GM08714 (cell line): ENCODE measurements around the gene PLPP7.
"Not testable (repeated sequence)": the region's sequence is repeated elsewhere in the genome, so short reads cannot be mapped to it uniquely, and the experiment has no call there.

Experiments used
- H3K4me3 ChIP-seq: fragments of 200-500 bp; sonication (Bioruptor generic); 2 replicates; pipeline ENCODE4 v1.5.1; 2014; ENCODE audit warnings: mild to moderate bottlenecking, low read length, inconsistent platforms
- ZNF274 ChIP-seq: IDR thresholded peaks from 2 replicates; pipeline ENCODE4 v1.6.1; 2012; ENCODE audit warnings: mild to moderate bottlenecking, low read depth, low read length

The PLPP7 gene

DNA sequence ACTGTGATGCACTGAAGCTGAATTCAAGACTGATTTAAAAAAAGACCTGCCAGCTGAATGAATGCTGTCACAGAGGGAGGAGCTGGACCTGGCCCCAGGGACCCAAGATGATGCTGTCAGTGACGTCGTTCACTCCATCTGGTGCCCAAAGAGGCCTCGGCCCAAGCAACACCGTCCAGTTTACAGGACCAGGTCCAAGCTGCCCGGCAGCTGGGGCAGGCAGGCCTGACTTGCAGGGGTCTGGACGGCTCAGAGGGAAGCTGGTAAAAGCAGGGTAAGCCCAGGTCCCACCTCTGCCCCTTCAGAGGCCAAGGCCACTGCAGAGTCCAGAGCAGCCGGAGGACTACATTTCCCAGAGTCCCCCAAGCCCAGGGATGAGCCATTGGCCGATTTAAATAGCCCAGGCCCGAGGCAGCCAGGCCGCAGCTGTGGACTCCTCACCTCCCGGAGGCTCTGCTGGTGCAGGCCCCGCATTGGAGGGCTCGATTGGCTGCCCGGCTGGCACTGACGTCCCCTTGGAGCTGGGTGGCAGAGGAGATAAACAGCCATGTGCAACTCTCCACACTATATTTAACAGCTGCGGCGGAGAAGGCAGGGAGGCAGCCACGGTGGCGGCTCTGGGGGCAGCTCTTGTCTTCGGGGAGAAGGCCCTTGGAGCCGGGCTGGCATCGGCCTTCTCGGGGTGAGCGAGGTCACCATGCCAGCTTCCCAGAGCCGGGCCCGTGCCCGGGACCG, at the start of gene PLPP7:
TSS of gene PLPP7 (plus strand) at position 423 of the 735 bp plus-strand sequence. CDS start at position 698, 275 bp downstream.
- TF ChIP-seq ZNF274, result no peak
- H3K4me3 ChIP-seq, result no peak within 1 kb of the TSS; the same call in 1 of the 2 replicates

DNA sequence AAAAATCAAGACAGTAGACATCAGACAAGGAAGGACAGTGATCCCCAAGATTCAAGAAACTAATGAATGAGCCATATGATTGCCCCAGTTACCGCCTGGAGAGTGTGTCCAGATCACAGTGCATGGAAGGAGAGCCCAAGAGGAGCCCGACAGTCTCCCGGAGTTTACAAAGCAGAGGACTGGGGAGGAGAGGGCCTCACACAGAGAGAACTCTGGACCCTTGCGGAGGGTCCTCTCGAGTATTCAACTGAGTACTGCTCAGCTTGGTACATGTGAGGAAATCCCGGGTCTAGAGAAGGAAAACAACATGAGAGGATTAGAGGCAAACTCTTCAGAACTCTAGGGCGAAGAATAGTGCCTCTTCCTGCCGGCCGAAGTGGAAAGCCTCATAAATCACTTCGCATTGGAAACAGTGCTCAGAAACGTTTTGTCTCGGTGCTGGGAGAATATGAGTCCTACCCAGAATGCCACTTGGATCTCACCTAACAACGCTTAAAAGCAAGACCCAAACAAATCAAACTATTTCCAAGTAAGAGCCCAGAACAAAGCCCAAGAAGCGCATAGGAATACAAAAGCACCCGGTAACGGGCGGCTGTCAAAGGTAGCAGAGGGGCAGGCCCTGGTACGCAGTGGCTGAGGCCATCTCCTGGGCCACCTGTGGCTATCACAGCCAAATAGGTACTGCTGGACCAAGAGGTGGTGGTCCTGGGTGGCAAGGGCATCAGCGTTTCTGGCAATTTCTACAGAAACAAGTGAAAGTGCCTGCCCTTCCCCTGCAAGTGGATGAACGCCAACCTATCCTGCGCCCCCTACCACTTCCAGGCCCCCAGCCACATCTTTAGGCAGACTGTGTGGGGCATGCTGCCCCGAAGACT, 49.2 kb upstream of the PLPP7 start:
- no peak overlapping the region for H3K4me3 ChIP-seq
- no peak for TF ChIP-seq ZNF274

DNA sequence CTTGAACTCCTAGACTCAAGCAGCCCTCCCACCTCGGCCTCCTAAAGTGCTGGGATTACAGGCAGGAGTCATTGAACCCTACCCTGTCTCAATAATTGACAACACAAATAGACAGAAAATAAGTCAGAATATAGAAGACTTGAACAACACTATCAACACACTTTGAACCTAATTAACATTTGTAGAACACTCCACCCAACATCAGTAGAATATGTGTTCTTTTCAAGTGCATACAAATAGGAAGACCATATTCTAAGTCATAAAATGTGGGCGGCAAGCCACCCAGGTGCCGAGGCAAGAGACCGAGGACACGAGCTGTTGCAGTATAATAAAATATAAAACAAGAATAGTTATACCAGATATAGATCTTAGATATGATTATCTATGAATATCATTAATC, 45.2 kb upstream of the PLPP7 start:
- H3K4me3 ChIP-seq, result not testable (repeated sequence)

DNA sequence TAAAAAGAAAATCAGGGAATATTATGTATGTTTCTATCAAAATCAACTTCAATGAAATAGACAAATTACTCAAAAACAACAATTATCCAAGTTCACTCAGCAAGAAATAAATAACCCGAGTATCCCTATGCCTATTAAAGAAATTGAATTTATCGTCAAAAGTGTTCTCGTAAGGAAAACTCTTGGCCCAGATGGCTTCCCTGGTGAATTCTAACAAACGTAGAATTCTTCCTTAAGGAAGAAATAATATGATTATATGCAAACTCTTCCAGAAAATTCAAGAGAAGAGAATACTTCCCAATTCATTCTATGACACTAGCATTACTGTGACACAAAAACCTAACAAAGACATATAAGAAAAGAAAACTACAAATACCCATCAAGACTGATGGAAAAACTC, 42.9 kb upstream of the PLPP7 start:
- TF ChIP-seq ZNF274, result no peak
- H3K4me3 ChIP-seq, result no peak overlapping the region

DNA sequence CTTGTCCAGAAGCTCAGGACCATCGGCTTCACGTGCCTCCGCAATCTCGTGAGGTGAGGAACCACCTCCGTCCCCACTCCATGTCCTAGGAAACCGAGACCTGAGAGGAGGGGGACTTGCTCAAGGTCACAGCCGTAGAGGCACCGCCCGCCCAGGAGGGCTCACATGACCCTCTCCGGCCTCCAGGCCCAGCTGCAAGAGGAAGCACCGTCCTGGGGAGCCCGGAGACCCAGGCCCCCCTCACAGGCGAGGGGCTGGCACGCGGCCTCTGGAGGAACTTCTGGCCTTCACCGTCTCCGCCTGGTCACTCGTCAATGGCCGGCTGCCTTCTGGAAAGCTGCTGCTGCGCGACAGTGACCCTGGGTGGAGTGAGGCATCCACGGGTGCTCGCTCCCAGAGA, 37.4 kb upstream of the PLPP7 start:
- H3K4me3 ChIP-seq, result peak overlapping the region; percentile 26; the same call in 1 of the 2 replicates
- TF ChIP-seq ZNF274, result no peak

DNA sequence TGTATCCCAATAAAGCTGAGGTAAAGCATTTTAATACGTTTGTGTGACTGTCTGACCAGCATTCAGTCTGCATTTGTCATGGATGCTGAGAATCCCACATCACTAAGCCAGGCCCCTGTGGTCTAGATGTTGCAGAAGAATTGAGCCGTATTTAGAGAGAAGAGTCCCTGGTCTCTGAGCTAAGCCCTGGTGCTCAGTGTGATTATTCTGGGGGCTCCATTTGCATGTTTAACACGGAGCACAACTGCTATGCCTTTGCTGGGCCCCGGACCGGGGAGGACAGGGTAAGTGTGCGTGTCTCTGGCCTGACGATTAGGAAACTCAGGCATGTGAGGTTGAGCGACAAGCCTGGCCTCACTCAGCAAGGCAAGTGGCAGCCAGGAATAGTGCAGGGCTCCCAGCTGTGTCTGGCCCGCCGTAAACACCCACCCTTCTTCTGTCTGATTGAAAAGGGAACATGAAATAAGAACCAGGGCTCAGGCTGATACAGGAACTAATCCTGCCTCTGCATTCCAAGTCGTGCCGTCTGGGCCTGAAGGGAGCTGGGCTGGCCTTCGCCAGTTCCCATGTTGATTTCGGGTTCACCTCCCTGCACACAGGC, 35.5 kb upstream of the PLPP7 start:
- H3K4me3 ChIP-seq, result no peak overlapping the region
- TF ChIP-seq ZNF274, result no peak

DNA sequence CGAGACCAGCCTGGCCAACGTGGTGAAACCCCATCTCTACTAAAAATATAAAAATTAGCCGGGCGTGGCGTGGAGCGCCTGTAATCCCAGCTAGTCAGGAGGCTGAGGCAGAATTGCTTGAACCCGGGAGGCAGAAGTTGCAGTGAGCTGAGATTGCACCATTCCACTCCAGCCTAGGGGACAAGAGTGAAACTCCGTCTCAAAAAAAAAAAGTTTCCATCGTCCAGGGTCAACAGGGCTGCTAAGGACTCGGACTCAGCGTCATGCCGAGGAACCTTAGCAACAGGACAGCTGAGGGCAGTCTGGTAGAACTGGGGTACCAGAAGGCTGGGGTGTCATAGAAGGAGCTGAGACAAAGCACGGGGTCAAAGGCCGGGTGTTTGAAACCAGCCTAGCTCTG, 34.9 kb upstream of the PLPP7 start:
- H3K4me3 ChIP-seq, result no peak overlapping the region
- no peak for TF ChIP-seq ZNF274

DNA sequence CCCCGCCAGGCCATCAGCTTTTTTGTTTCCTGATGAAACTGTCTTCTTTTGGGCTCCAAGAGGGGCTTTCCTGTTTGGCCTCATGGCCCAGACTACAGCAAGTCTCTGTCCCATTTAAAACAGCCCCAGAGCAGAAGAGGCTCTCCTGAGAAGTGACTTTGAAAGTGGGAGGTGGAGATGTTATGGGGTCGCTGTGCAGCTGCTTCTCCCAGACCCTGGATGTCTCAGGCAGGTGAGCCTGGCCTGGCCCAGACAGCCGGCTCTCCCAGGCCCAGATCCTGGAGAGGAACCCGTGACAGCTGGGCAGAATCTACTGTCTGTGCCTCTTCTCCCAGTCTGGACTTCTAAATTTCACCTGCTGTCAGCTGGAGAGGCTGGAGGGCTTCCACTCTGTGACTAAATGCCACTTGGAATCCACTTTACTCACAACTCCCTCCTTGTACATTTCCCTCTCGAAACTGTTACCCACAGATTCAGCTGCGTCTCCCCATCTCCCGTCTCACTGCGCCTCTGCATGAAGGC, 33.8 kb upstream of the PLPP7 start:
- no peak for TF ChIP-seq ZNF274
- H3K4me3 ChIP-seq, result peak overlapping the region; percentile 28; the same call in 1 of the 2 replicates

DNA sequence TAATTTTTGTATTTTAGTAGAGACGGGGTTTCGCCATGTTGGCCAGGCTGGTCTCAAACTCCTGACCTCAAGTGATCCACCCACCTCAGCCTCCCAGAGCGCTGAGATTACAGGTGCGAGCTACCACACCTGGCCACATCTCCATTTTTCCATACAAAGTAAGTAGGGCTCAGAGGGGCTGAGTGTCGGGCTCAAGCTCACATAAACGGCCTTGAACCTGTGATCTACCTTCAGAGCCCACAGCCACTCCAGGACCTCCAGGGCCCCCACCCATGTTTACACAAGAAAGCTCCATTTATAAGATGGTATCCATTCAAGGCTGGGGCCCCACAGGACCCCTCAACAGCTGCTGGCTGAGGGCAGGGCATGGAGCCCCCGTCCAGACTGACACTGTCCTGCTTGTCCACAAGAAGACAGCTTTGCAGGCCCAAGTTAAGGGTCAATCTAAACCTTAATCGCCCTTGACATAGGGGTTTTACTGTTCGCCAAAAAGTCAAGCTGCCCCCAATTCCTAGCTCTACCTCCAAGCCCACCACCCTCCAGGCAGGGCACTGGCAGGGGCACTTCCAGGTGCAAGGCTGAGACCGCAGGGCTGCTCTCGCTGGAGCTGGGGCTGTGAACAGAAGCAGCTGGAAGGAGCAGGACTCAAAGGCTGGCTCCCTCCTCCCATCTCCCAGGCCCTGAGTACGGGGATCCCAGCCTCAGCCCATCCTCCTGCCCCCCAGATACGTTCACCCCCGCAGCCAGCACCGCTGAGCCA, 32.1 kb upstream of the PLPP7 start:
- no peak for TF ChIP-seq ZNF274
- H3K4me3 ChIP-seq, result no peak overlapping the region

DNA sequence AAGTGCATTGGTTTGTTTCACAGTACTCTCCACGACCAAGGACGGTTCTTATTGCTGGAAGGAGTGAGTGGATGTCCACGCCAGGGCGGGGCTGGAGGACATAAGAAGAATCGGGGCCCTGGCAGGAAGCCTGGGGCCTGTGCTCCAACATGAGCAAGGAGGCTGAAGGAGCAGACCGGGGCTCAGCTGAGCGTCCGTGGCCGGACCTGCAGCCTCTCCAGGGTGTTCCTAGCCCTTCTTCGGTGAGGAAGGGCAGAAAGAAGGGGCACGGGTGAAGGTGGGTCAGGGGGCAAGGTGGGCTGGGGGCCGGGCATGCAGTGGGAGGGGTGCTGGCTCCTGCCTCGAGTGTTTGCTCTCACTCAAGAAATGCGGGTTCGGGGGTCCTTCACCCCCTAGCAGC, 31.3 kb upstream of the PLPP7 start:
- TF ChIP-seq ZNF274, result no peak
- no peak overlapping the region for H3K4me3 ChIP-seq

DNA sequence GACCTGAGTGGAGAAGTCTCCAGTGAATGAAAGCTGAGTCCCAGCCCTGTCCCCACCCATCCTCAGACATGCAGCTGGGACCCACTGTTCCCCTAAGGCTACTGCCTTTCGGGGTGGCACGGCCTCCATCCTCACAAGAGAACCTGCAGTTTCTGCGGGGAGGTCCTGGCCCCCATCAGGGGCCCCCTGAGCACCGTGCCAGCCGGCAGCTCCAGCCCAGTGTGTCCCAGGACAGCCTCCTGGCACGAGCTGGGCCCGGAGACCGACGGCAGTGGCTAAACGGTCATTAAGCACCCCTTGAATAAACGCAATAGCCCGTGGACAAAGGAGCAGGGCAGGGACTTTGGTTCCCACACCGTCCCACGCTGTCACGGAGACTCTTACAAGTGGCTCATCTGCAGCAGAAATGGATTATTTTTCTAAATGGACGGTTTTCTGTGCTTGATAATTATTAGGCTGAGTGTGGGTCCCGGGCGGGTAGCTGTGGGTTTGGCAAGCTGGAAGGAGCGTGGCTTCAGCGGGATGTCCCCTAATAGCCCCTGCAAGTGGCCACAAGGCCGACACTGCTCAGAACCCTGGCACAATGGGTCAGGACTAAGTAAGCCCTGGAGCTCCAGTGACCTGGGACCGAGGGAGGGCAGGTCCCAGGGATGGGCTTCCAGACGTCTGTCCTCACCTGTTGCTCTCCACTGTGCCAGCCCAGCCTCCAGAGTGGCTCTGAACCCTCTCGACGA, 30.7 kb upstream of the PLPP7 start:
- H3K4me3 ChIP-seq, result no peak overlapping the region
- TF ChIP-seq ZNF274, result no peak

DNA sequence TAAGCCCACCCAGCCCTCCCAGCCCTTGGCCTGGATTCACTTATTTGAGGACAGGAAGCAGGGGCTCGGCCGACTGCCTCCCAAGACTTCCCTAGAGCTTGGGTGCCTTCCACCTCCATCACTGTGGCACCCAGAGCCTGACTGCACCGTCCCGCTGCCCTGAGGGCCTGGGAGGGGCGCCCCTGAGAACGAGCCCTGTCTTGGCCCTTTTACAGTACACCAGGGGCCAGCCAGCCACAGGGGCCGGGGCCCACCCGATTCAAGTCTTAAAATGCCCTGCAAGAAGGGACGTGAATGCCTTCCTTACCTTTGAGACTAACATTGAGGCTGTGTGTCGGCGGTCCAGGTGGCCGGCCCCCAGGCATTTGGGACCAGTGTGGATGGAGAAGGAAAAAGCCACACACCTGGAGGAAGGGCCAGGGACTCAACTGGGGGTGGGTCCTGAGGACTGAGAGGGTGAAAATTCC, 30.1 kb upstream of the PLPP7 start:
- no peak for TF ChIP-seq ZNF274

More for the DNA sequence above, 30.1 kb upstream of the PLPP7 start:
- no peak overlapping the region for H3K4me3 ChIP-seq
